GM19463 (cell line): ENCODE results near the gene ATF7.
"Not testable (repeated sequence)": the region's sequence is repeated elsewhere in the genome, so short reads cannot be mapped to it uniquely, and the experiment has no call there.

Experiments used
- ATAC-seq: cut with Tn5 transposase; IDR thresholded peaks from one replicate; pipeline ENCODE4 v1.9.1; 2021; ENCODE audit warnings: mild to moderate bottlenecking, moderate library complexity; ENCODE audit not compliant: unreplicated experiment

Gene ATF7

GRCh38 chr12:53568809-53569557 is 57.2 kb downstream of the ATF7 start:
- ATAC-seq, result no peak

GRCh38 chr12:53567961-53568808 is 58.0 kb downstream of the ATF7 start:
- no peak for ATAC-seq

DNA sequence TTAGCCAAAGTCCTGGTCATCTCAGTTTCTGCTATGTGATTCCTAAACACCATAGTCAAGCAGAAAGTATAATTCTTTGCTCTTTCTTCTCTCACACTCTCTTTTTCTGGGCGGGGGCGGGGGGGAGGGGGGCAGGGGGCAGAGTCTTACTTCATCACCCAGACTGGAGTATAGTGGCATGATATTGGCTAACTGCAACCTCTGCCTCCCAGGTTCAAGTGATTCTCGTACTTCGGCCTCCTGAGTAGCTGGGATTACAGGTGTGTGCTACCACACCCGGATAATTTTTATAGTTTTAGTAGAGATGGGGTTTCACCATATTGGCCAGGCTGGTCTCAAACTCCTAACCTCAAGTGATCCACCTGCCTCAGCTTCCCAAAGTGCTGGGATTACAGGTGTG is 60.8 kb downstream of the ATF7 start:
- not testable (repeated sequence) for ATAC-seq

- ATAC-seq, result no peak
Observed at GRCh38 chr12:53564941-53565340, 61.2 kb downstream of the ATF7 start.

DNA sequence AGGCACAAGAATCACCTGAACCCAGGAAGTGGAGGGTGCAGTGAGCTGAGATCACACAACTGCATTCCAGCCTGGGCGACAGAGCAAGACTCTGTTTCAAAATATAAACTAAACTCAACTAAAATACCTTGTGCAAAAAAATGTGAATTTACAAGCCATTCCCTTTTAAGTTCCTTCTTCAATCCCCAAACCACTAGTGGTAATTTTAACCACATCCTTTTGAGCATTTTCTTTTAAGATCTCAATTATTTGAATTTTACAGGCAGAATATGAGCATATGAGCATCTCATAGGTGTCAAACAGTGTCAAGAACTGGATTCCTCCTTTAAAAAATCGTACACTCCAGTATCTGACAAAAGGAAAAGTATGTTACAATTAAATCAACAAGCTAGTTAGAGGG is 61.9 kb downstream of the ATF7 start:
- ATAC-seq, result no peak

- no peak for ATAC-seq
Observed at GRCh38 chr12:53563452-53564028, 62.6 kb downstream of the ATF7 start.

DNA sequence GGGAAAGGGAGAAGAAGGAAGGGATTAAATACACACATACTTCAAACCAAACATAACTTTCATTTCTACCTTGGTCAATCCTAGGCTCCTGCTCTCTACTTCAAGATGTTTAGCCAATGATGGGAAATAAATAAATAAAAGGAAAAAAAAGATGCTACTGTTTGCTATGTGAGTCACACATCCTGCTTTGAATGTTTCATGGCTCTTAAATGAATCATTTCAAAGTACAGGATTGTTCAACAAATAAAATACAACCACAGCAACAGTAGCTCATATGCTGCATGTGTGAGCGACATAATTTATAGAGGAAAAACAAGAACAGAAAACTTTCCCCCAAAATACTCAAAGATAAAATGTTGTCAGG is 64.6 kb downstream of the ATF7 start:
- ATAC-seq, result no peak

- no peak for ATAC-seq
Observed at GRCh38 chr12:53560912-53561589, 65.1 kb downstream of the ATF7 start.

GRCh38 chr12:53560351-53560750 is 65.8 kb downstream of the ATF7 start:
- ATAC-seq, result no peak

- no peak for ATAC-seq
Observed at GRCh38 chr12:53558631-53559030, 67.6 kb downstream of the ATF7 start.

- ATAC-seq, result no peak
Observed at GRCh38 chr12:53552361-53553327, 73.5 kb downstream of the ATF7 start.

- ATAC-seq, result no peak
Observed at GRCh38 chr12:53551889-53552291, 74.3 kb downstream of the ATF7 start.

DNA sequence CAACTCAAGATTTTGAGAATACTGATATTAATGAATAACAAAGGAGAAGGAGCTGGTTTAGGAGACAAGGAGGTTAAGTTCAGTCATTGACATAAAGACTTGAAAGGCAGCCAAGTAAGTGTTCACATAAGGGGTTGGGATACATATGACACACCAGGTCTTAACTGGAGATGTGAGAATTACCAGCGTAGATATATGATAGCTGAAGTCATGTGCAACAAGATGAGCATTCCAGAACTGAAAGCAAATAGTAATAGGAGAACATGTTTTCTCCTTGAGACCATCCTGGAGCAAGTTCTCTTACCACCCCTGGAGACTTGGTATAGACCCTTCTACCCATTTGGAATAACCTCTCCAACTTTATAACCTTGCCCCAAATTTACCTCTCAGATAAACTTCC is 75.6 kb downstream of the ATF7 start:
- no peak for ATAC-seq

- ATAC-seq, result not testable (repeated sequence)
Observed at GRCh38 chr12:53550131-53550530, 76.1 kb downstream of the ATF7 start.

GRCh38 chr12:53548354-53548753 is 77.8 kb downstream of the ATF7 start:
- not testable (repeated sequence) for ATAC-seq

GRCh38 chr12:53543539-53543938 is 82.6 kb downstream of the ATF7 start:
- ATAC-seq, result peak; percentile 78

DNA sequence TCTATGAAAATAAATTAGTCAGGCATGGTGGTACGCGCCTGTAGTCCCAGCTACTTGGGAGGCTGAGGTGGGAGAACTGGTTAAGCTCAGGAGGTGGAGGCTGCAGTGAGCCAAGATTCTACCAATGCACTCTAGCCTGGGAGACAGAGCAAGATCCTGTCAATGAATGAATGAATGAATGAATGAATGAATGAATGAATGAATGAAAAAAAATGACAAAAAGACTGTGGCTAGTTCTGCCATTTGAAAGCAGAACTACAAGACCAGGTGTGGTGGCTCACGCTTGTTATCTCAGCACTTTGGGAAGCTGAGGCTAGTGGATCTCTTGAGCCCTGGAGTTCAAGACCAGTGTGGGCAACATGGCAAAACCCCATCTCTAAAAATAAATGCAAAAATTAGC is 86.7 kb downstream of the ATF7 start:
- no peak for ATAC-seq

DNA sequence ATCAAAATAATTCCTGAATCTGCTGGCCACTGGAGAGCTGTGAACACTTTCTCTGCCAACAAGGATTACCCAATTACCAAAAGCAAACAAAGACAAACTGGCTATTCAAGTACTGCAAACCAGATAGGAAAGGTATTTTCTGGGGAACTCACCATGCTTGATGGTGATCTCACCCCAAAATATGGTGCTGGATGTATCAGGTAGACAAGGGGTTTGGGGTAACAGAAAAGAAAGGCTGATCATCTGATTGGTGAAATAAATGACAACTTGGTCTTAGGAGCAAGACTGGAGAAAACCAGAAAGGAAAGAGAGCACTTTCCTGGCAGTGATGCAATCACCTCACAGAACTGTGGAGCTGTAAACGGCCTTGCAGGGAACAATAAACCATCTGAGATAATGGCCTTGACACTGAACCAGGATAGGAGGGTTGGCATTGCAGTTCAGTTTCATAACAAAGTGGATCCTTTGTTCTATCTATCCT is 87.9 kb downstream of the ATF7 start:
- ATAC-seq, result no peak

GRCh38 chr12:53536962-53537361 is 89.2 kb downstream of the ATF7 start:
- ATAC-seq, result no peak

GRCh38 chr12:53533471-53533870 is 92.7 kb downstream of the ATF7 start:
- no peak for ATAC-seq
